Neuronal stem cell (in vitro differentiated cells): ENCODE measurements around the gene SLC9A9.

Experiments
- DNase-seq: peaks from one replicate; pipeline ENCODE4 v3.0.0-alpha.2; 2013; ENCODE audit warnings: low spot score
- H2AFZ ChIP-seq: one replicate; pipeline ENCODE4 v1.6.1; 2013; ENCODE audit warnings: mild to moderate bottlenecking, low read length, inconsistent platforms
- H2AK5ac ChIP-seq: 2 replicates; pipeline ENCODE4 v1.6.1; 2013; ENCODE audit warnings: low read depth, mild to moderate bottlenecking, inconsistent platforms, low read length, moderate library complexity, mixed read lengths
- H2BK120ac ChIP-seq: 2 replicates; pipeline ENCODE4 v1.6.1; 2013; ENCODE audit warnings: low read depth, mild to moderate bottlenecking, inconsistent platforms, low read length, moderate library complexity, mixed read lengths
- H2BK12ac ChIP-seq: one replicate; pipeline ENCODE4 v1.6.1; 2013; ENCODE audit warnings: low read length, inconsistent platforms
- H2BK15ac ChIP-seq: 2 replicates; pipeline ENCODE4 v1.6.1; 2013; ENCODE audit warnings: mild to moderate bottlenecking, low read length, inconsistent platforms, mixed read lengths
- H2BK5ac ChIP-seq: one replicate; pipeline ENCODE4 v1.6.1; 2013; ENCODE audit warnings: inconsistent platforms, mild to moderate bottlenecking, low read length, moderate library complexity
- H3K14ac ChIP-seq: one replicate; pipeline ENCODE4 v1.6.1; 2013; ENCODE audit warnings: low read length, inconsistent platforms
- H3K18ac ChIP-seq: 2 replicates; pipeline ENCODE4 v1.6.1; 2013; ENCODE audit warnings: low read length, inconsistent platforms
- H3K23ac ChIP-seq: 2 replicates; pipeline ENCODE4 v1.6.1; 2013; ENCODE audit warnings: low read depth, mild to moderate bottlenecking, mixed read lengths, low read length, inconsistent platforms; ENCODE audit not compliant: poor library complexity
- H3K27ac ChIP-seq: replicated peaks from 3 replicates; pipeline ENCODE4 v1.5.1; 2013; ENCODE audit warnings: low read length, inconsistent platforms
- H3K27me3 ChIP-seq, 3 experiments: 2 replicates each; pipeline ENCODE4 v1.6.1; 2013; ENCODE audit warnings: low read length in 3 of 3, mild to moderate bottlenecking in 2 of 3, inconsistent platforms in 1 of 3, low read depth in 1 of 3, mixed read lengths in 1 of 3, moderate library complexity in 1 of 3; ENCODE audit not compliant: control insufficient read depth in 3 of 3, insufficient read depth in 3 of 3
- H3K36me3 ChIP-seq, 2 donors: replicated peaks in 1 of 2; 2 replicates each; pipeline ENCODE4 v1.6.1; 2013; ENCODE audit warnings: low read length in 2 of 2; ENCODE audit not compliant: control insufficient read depth in 2 of 2, insufficient read depth in 2 of 2
- H3K4ac ChIP-seq: 2 replicates; pipeline ENCODE4 v1.6.1; 2013; ENCODE audit warnings: inconsistent platforms, mild to moderate bottlenecking, low read length, moderate library complexity
- H3K4me1 ChIP-seq, 2 donors: 1 replicate in 1 of 2; 2 replicates in 1 of 2; pipeline ENCODE4 v1.6.1; 2013; ENCODE audit warnings: low read length in 2 of 2, low read depth in 1 of 2; ENCODE audit not compliant: control insufficient read depth in 2 of 2, insufficient read depth in 1 of 2
- H3K4me2 ChIP-seq: one replicate; pipeline ENCODE4 v1.6.1; 2013; ENCODE audit warnings: mild to moderate bottlenecking, low read length, inconsistent platforms; ENCODE audit not compliant: insufficient read depth, poor library complexity, severe bottlenecking
- H3K4me3 ChIP-seq, 2 donors: 2 replicates each; pipeline ENCODE4 v1.5.1; 2013; ENCODE audit warnings: low read length in 2 of 2, mild to moderate bottlenecking in 2 of 2, inconsistent platforms in 1 of 2, moderate library complexity in 1 of 2
- H3K79me1 ChIP-seq: one replicate; pipeline ENCODE4 v1.6.1; 2013; ENCODE audit warnings: low read depth, mild to moderate bottlenecking, inconsistent platforms, low read length, moderate library complexity
- H3K9ac ChIP-seq: one replicate; pipeline ENCODE4 v1.6.1; 2013; ENCODE audit warnings: mild to moderate bottlenecking, low read depth, low read length, inconsistent platforms; ENCODE audit not compliant: poor library complexity
- H3K9me3 ChIP-seq, 2 donors: replicated peaks in 1 of 2; 2 replicates each; pipeline versions ENCODE3 to v1.6.1; 2013; ENCODE audit warnings: low read length in 2 of 2, mild to moderate bottlenecking in 2 of 2, inconsistent platforms in 1 of 2, low read depth in 1 of 2, mixed read lengths in 1 of 2, moderate library complexity in 1 of 2; ENCODE audit not compliant: control insufficient read depth in 2 of 2, insufficient read depth in 1 of 2
- H4K8ac ChIP-seq: one replicate; pipeline ENCODE4 v1.6.1; 2013; ENCODE audit warnings: low read depth, mild to moderate bottlenecking, inconsistent platforms, low read length, moderate library complexity
- H4K91ac ChIP-seq: one replicate; pipeline ENCODE4 v1.6.1; 2013; ENCODE audit warnings: low read length, low read depth, mild to moderate bottlenecking, inconsistent platforms; ENCODE audit not compliant: poor library complexity
- WGBS, 2 donors: extraction: QIAGEN DNeasy Blood & Tissue Kit; methylation state at CpG; one replicate each; pipeline ENCODE4 v1.1.7; 2013; ENCODE audit warnings: missing lambda C conversion rate in 2 of 2, mixed read lengths in 1 of 2; ENCODE audit not compliant: insufficient read length in 2 of 2, insufficient replicate concordance in 1 of 2; ENCODE audit errors: extremely low coverage in 2 of 2; 5-methylcytosine and 5-hydroxymethylcytosine counted together

SLC9A9 gene

DNA sequence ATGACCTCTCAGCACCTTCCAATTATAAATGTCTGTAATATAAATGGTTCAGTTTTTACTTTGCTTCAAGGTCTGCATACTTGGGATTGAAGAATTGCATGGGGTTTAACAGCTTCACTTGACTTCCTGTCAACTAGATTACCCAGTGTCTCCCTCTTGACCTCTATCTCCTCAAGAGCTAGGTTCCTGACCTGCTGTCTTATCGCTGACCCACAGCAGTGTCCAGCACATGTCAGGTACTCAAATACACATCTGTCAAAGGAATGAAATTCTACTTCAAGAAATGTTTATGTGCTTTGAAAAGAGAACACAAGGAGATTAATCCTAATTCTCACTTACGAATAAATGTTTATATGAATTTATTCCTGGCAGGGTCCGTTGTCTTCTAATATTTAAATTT, 284.5 kb downstream of the SLC9A9 start:
- H3K79me1 ChIP-seq = no peaks in the 10 kb centered on the region
- H4K8ac ChIP-seq = no peak overlapping the region
- no peak overlapping the region for H2BK12ac ChIP-seq
- H3K4ac ChIP-seq = no peak overlapping the region
- no peak overlapping the region for H3K23ac ChIP-seq
- no peak overlapping the region for H3K4me3 ChIP-seq
- no peak overlapping the region for H2BK120ac ChIP-seq
- H3K9me3 ChIP-seq = peaks cover 0 to 5% of the 10 kb centered on the region in 2 donors
- H3K9ac ChIP-seq = no peak overlapping the region
- no peaks in the 10 kb centered on the region for H3K36me3 ChIP-seq
- no peaks in the 10 kb centered on the region for H3K4me1 ChIP-seq
- H3K18ac ChIP-seq = no peak overlapping the region
- H2AK5ac ChIP-seq = no peak overlapping the region
- H3K27ac ChIP-seq = no peak overlapping the region
- H3K27me3 ChIP-seq = no peaks in the 10 kb centered on the region
- H2AFZ ChIP-seq = no peak overlapping the region
- no peak overlapping the region for H3K4me2 ChIP-seq
- no CpG with 5 or more reads among the region's 3 CpGs for WGBS, 2 donors
- H2BK15ac ChIP-seq = no peak overlapping the region
- DNase-seq = no peak
- no peak overlapping the region for H2BK5ac ChIP-seq
- H3K14ac ChIP-seq = no peak overlapping the region
- H4K91ac ChIP-seq = no peak overlapping the region

DNA sequence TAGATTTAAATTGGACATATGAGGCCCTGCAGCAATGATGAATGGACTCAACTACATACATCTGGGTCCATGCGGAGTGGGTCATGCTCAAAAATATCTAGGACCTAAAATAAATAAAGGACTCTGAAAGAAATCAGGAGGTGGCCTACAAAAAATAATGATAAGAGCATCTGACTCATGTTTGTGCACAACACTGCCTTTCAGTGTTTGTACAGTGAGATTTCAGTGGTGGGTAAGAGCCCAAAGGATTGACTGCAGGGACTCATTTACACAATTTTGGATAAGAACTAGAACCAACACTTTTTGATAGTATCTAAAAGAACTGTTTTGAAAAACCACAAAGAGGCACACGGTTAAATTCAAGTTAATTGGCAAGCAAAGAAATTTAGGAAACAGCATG, 285.5 kb downstream of the SLC9A9 start:
- H4K91ac ChIP-seq = no peak overlapping the region
- no peak overlapping the region for H3K14ac ChIP-seq
- H3K27ac ChIP-seq = no peak overlapping the region
- no peak overlapping the region for H3K4me2 ChIP-seq
- H3K79me1 ChIP-seq = no peaks in the 10 kb centered on the region
- no peak overlapping the region for H3K4me3 ChIP-seq
- no peaks in the 10 kb centered on the region for H3K27me3 ChIP-seq
- no peak overlapping the region for H3K18ac ChIP-seq
- no peak overlapping the region for H2AFZ ChIP-seq
- no peak overlapping the region for H2BK5ac ChIP-seq
- no peaks in the 10 kb centered on the region for H3K4me1 ChIP-seq
- no peak overlapping the region for H2BK120ac ChIP-seq
- peaks cover 7 to 8% of the 10 kb centered on the region in 2 donors for H3K9me3 ChIP-seq
- H2AK5ac ChIP-seq = no peak overlapping the region
- no peak overlapping the region for H2BK12ac ChIP-seq
- DNase-seq = no peak
- no peak overlapping the region for H3K9ac ChIP-seq
- H3K4ac ChIP-seq = no peak overlapping the region
- no peaks in the 10 kb centered on the region for H3K36me3 ChIP-seq
- WGBS, 2 donors = no CpG with 5 or more reads among the region's 2 CpGs
- no peak overlapping the region for H2BK15ac ChIP-seq
- H3K23ac ChIP-seq = no peak overlapping the region
- no peak overlapping the region for H4K8ac ChIP-seq

DNA sequence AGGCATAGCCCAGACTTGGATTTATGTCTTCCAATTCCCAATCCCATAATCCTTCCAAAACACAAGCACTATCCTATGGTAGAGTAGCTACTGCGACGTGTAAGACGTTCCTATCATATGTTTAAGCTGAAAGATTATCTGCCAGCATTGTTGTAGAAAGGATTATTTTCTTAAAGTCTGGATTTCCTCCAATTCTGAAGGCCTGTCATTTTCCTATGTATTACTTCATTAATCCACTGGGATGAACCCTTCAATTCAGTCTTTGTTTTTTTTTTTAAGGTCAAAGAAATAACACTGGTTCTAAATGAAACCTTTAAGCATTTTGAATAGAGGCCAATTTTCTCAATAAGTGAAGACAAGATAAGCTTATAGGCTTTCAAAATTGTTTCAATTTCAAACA, 289.0 kb downstream of the SLC9A9 start:
- no peak overlapping the region for H3K9ac ChIP-seq
- no peak overlapping the region for H3K18ac ChIP-seq
- H3K4ac ChIP-seq = no peak overlapping the region
- H4K91ac ChIP-seq = no peak overlapping the region
- H3K4me3 ChIP-seq = no peak overlapping the region
- H3K27ac ChIP-seq = no peak overlapping the region
- WGBS, 2 donors = no CpG with 5 or more reads among the region's 3 CpGs
- H4K8ac ChIP-seq = no peak overlapping the region
- H3K27me3 ChIP-seq = no peaks in the 10 kb centered on the region
- no peak overlapping the region for H2BK5ac ChIP-seq
- no peaks in the 10 kb centered on the region for H3K36me3 ChIP-seq
- H2BK12ac ChIP-seq = no peak overlapping the region
- H3K4me2 ChIP-seq = no peak overlapping the region
- no peak overlapping the region for H2AFZ ChIP-seq
- no peak overlapping the region for H2BK120ac ChIP-seq
- H3K9me3 ChIP-seq = peaks cover 7 to 10% of the 10 kb centered on the region in 2 donors
- H3K79me1 ChIP-seq = no peaks in the 10 kb centered on the region
- no peak overlapping the region for H2BK15ac ChIP-seq
- DNase-seq = no peak
- H3K14ac ChIP-seq = no peak overlapping the region
- H2AK5ac ChIP-seq = no peak overlapping the region
- no peaks in the 10 kb centered on the region for H3K4me1 ChIP-seq
- no peak overlapping the region for H3K23ac ChIP-seq

DNA sequence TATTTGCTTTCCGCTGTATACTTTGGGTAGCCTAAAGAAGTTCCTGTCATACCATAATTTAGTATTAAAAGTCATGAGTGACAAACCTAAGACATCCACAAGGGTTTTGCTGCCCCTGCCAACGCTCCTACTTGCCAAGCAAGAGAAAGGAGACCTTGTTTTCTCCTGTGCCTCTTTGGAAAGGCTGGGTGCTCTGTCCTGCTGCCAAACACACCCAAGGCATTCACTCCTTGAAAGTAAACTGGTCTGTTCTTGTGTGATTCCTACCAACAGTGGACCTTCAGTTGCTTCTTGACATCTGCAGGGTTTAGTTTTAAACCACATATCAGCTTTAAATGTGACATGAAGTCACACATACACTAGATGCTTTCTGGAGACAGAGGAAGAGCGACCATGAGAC, 295.4 kb downstream of the SLC9A9 start:
- H3K23ac ChIP-seq = no peak overlapping the region
- H3K27me3 ChIP-seq = no peaks in the 10 kb centered on the region
- no peak overlapping the region for H2AK5ac ChIP-seq
- no peaks in the 10 kb centered on the region for H3K79me1 ChIP-seq
- H2AFZ ChIP-seq = no peak overlapping the region
- no peak for DNase-seq
- no peak overlapping the region for H3K27ac ChIP-seq
- H3K9me3 ChIP-seq = peaks cover 0 to 3% of the 10 kb centered on the region in 2 donors
- H3K4ac ChIP-seq = no peak overlapping the region
- H2BK5ac ChIP-seq = no peak overlapping the region
- no CpG with 5 or more reads among the region's 3 CpGs for WGBS, 2 donors
- no peaks in the 10 kb centered on the region for H3K4me1 ChIP-seq
- H3K18ac ChIP-seq = no peak overlapping the region
- no peak overlapping the region for H3K14ac ChIP-seq
- H2BK120ac ChIP-seq = no peak overlapping the region
- no peak overlapping the region for H3K4me3 ChIP-seq
- H3K9ac ChIP-seq = no peak overlapping the region
- H3K36me3 ChIP-seq = no peaks in the 10 kb centered on the region
- no peak overlapping the region for H2BK12ac ChIP-seq
- no peak overlapping the region for H4K91ac ChIP-seq
- no peak overlapping the region for H4K8ac ChIP-seq
- no peak overlapping the region for H3K4me2 ChIP-seq
- H2BK15ac ChIP-seq = no peak overlapping the region
